ENCODE results near the gene TPBGL. TPM values are rescaled to one million over a fixed set of nuclear protein-coding genes. Genes with fewer than 3 reads are reported as not detected.

Gene TPBGL
- total RNA-seq, 1 experiment from 2014 or later: 0.41 TPM

GRCh38 chr11:75241036-75241905, 697 bp downstream of the TPBGL start:
- ChIA-PET POLR2A (ENCODE audit: low non-redundant PET) (no interaction called here), CTCF (interaction anchor here (0.6 to 2.7 kb wide), 12 partner anchors 7 to 1934 kb away, joined by 3 to 19 read pairs (median 6); no protein-coding TSS in a partner anchor)
- H3K4me3 ChIP-seq (ENCODE audit: low read depth, low read length, poor library complexity, severe bottlenecking): peak overlapping the region; percentile 49
- H3K36me3 ChIP-seq (ENCODE audit: insufficient read depth, low read length, poor library complexity, severe bottlenecking): no peaks in the 10 kb centered on the region
- H3K4me1 ChIP-seq (ENCODE audit: insufficient read depth, low read length, poor library complexity, severe bottlenecking): no peaks in the 10 kb centered on the region
- intact Hi-C loops (cut with micrococcal nuclease; ENCODE audit: unreplicated experiment): loop anchor here (2.0 kb wide), 1 partner anchor 96 kb away; no protein-coding TSS in a partner anchor
- TF ChIP-seq CTCF (conservative IDR thresholded peaks at IDR 0.05; ENCODE audit: low read depth, low read length) (peak; percentile 65), EZH2 (IDR thresholded peaks at IDR 0.05; ENCODE audit: borderline replicate concordance, low read depth, low read length, poor library complexity, severe bottlenecking) (peak; percentile 19)
- peak; percentile 92 for DNase-seq (ENCODE audit: low spot score)
- no peak overlapping the region for H3K27ac ChIP-seq (ENCODE audit: low read depth, low read length, poor library complexity, severe bottlenecking)
- BruUV-seq (replicated peaks): no TSS peak
- H3K27me3 ChIP-seq (replicated peaks; ENCODE audit: insufficient read depth, low read depth, low read length, poor library complexity): peaks cover 43% of the 10 kb centered on the region
- no peaks in the 10 kb centered on the region for H3K9me3 ChIP-seq (ENCODE audit: low read depth, low read length, poor library complexity, severe bottlenecking)

- TF ChIP-seq EZH2 (IDR thresholded peaks at IDR 0.05; ENCODE audit: borderline replicate concordance, low read depth, low read length, poor library complexity, severe bottlenecking): no peak
- TF ChIP-seq CTCF (conservative IDR thresholded peaks at IDR 0.05; ENCODE audit: low read depth, low read length): 0 out of 2 replicates have a peak, but pooled peaks have one; percentile 43
- CTCF ChIA-PET: interaction anchor here (0.5 to 2.7 kb wide), 7 partner anchors 28 to 1072 kb away, joined by 3 to 19 read pairs (median 13); partner anchors contain the start of gene C2CD3
- Histone ChIP-seq H3K9me3 (ENCODE audit: low read depth, low read length, poor library complexity, severe bottlenecking) (no peaks in the 10 kb centered on the region), H3K36me3 (ENCODE audit: insufficient read depth, low read length, poor library complexity, severe bottlenecking) (no peaks in the 10 kb centered on the region), H3K27ac (ENCODE audit: low read depth, low read length, poor library complexity, severe bottlenecking) (no peak overlapping the region), H3K4me1 (ENCODE audit: insufficient read depth, low read length, poor library complexity, severe bottlenecking) (no peaks in the 10 kb centered on the region), H3K27me3 (replicated peaks; ENCODE audit: insufficient read depth, low read depth, low read length, poor library complexity) (peaks cover 43% of the 10 kb centered on the region), H3K4me3 (ENCODE audit: low read depth, low read length, poor library complexity, severe bottlenecking) (peak overlapping the region; percentile 49)
- POLR2A ChIA-PET (ENCODE audit: low non-redundant PET): no interaction called here
- no TSS peak for BruUV-seq (replicated peaks)
- no peak for DNase-seq (ENCODE audit: low spot score)
- intact Hi-C loops (cut with micrococcal nuclease; ENCODE audit: unreplicated experiment): loop anchor here (2.0 kb wide), 1 partner anchor 97 kb away; no protein-coding TSS in a partner anchor
Observed at GRCh38 chr11:75241906-75242644, 1.5 kb downstream of the TPBGL start.

GRCh38 chr11:75242722-75243600, 2.4 kb downstream of the TPBGL start:
- no peaks in the 10 kb centered on the region for H3K9me3 ChIP-seq (ENCODE audit: low read depth, low read length, poor library complexity, severe bottlenecking)
- H3K27ac ChIP-seq (ENCODE audit: low read depth, low read length, poor library complexity, severe bottlenecking): no peak overlapping the region
- intact Hi-C loops (cut with micrococcal nuclease; ENCODE audit: unreplicated experiment): no loop called here
- peaks cover 43% of the 10 kb centered on the region for H3K27me3 ChIP-seq (replicated peaks; ENCODE audit: insufficient read depth, low read depth, low read length, poor library complexity)
- no TSS peak for BruUV-seq (replicated peaks)
- TF ChIP-seq CTCF (conservative IDR thresholded peaks at IDR 0.05; ENCODE audit: low read depth, low read length) (no peak), EZH2 (IDR thresholded peaks at IDR 0.05; ENCODE audit: borderline replicate concordance, low read depth, low read length, poor library complexity, severe bottlenecking) (no peak)
- H3K4me1 ChIP-seq (ENCODE audit: insufficient read depth, low read length, poor library complexity, severe bottlenecking): no peaks in the 10 kb centered on the region
- no peak overlapping the region for H3K4me3 ChIP-seq (ENCODE audit: low read depth, low read length, poor library complexity, severe bottlenecking)
- no peaks in the 10 kb centered on the region for H3K36me3 ChIP-seq (ENCODE audit: insufficient read depth, low read length, poor library complexity, severe bottlenecking)
- POLR2A ChIA-PET (ENCODE audit: low non-redundant PET): no interaction called here
- DNase-seq (ENCODE audit: low spot score): no peak
- CTCF ChIA-PET: interaction anchor here (0.5 to 2.7 kb wide), 5 partner anchors 29 to 1072 kb away, joined by 4 to 19 read pairs (median 13); partner anchors contain the start of gene C2CD3
